ENCODE measurements around the gene MRPS17.
"Not testable (repeated sequence)": the region's sequence is repeated elsewhere in the genome, so short reads cannot be mapped to it uniquely, and the experiment has no call there.

The MRPS17 gene

GRCh38 chr7:55951637-55952351 is at the start of gene MRPS17:
Gene MRPS17, plus strand, starts transcription at chr7:55951877. Its CDS starts 1,319 bp downstream, at chr7:55953196.
- Histone ChIP-seq H3K27me3 (ENCODE audit: control insufficient read depth, insufficient read depth, low read length) (no peaks in the 10 kb centered on the region), H3K4me1 (ENCODE audit: control insufficient read depth, insufficient read depth, low read length) (no peaks in the 10 kb centered on the region), H3K9me3 (ENCODE audit: control insufficient read depth, insufficient read depth, low read length) (no peaks in the 10 kb centered on the region), H3K9ac (ENCODE audit: low read depth, low read length) (peak within 1 kb of the TSS; percentile 92), H3K36me3 (ENCODE audit: control insufficient read depth, insufficient read depth, low read length) (peaks cover 26% of the 10 kb centered on the region), H3K4me3 (ENCODE audit: low read depth, low read length) (peak within 1 kb of the TSS; percentile 84), H3K27ac (ENCODE audit: low read depth, low read length) (peak within 1 kb of the TSS; percentile 42)

GRCh38 chr7:55903985-55904759 is 47.5 kb upstream of the MRPS17 start:
- Histone ChIP-seq H3K27ac (ENCODE audit: low read depth, low read length) (no peak overlapping the region), H3K9me3 (ENCODE audit: control insufficient read depth, insufficient read depth, low read length) (peaks cover 3% of the 10 kb centered on the region; the same call in 1 of the 2 replicates), H3K9ac (ENCODE audit: low read depth, low read length) (no peak overlapping the region), H3K4me3 (ENCODE audit: low read depth, low read length) (no peak overlapping the region), H3K4me1 (ENCODE audit: control insufficient read depth, insufficient read depth, low read length) (peaks cover 9% of the 10 kb centered on the region; the same call in 1 of the 2 replicates), H3K27me3 (ENCODE audit: control insufficient read depth, insufficient read depth, low read length) (no peaks in the 10 kb centered on the region), H3K36me3 (ENCODE audit: control insufficient read depth, insufficient read depth, low read length) (peaks cover 3% of the 10 kb centered on the region; the same call in 1 of the 2 replicates)

- no peak overlapping the region for H3K27ac ChIP-seq (ENCODE audit: low read depth, low read length)
- H3K4me1 ChIP-seq (ENCODE audit: control insufficient read depth, insufficient read depth, low read length) = no peaks in the 10 kb centered on the region
- H3K9me3 ChIP-seq (ENCODE audit: control insufficient read depth, insufficient read depth, low read length) = no peaks in the 10 kb centered on the region
- H3K27me3 ChIP-seq (ENCODE audit: control insufficient read depth, insufficient read depth, low read length) = no peaks in the 10 kb centered on the region
- H3K36me3 ChIP-seq (ENCODE audit: control insufficient read depth, insufficient read depth, low read length) = peaks cover 10% of the 10 kb centered on the region
- no peak overlapping the region for H3K9ac ChIP-seq (ENCODE audit: low read depth, low read length)
- H3K4me3 ChIP-seq (ENCODE audit: low read depth, low read length) = no peak overlapping the region
Measured at GRCh38 chr7:55912748-55913158, 38.9 kb upstream of the MRPS17 start.

DNA sequence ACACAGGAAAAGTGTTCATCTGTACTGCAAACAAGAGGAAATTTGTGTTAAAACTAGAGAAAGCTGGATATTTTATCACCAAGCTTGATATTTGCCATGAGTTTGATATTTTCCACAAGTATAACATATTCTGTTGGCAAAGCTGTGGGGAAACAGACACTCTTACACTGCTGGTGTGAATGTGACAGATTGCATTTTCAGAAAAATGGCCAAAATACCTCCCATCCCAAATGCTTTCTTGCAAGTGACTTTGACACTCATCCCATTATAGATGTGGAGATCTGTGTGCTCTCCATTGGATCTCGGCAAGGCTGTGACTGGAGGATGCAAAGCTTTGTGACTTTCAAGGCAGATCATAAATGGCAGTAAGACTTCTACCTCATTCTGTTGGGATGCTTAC is 33.9 kb upstream of the MRPS17 start:
- H3K4me1 ChIP-seq (ENCODE audit: control insufficient read depth, insufficient read depth, low read length) = no peaks in the 10 kb centered on the region
- no peaks in the 10 kb centered on the region for H3K27me3 ChIP-seq (ENCODE audit: control insufficient read depth, insufficient read depth, low read length)
- no peak overlapping the region for H3K27ac ChIP-seq (ENCODE audit: low read depth, low read length)
- H3K9me3 ChIP-seq (ENCODE audit: control insufficient read depth, insufficient read depth, low read length) = no peaks in the 10 kb centered on the region
- no peak overlapping the region for H3K4me3 ChIP-seq (ENCODE audit: low read depth, low read length)
- peaks cover 1% of the 10 kb centered on the region for H3K36me3 ChIP-seq (ENCODE audit: control insufficient read depth, insufficient read depth, low read length)
- H3K9ac ChIP-seq (ENCODE audit: low read depth, low read length) = no peak overlapping the region

GRCh38 chr7:55928006-55928767 is 23.5 kb upstream of the MRPS17 start:
- H3K9ac ChIP-seq (ENCODE audit: low read depth, low read length) = no peak overlapping the region
- no peaks in the 10 kb centered on the region for H3K4me1 ChIP-seq (ENCODE audit: control insufficient read depth, insufficient read depth, low read length)
- H3K36me3 ChIP-seq (ENCODE audit: control insufficient read depth, insufficient read depth, low read length) = peaks cover 6% of the 10 kb centered on the region
- no peaks in the 10 kb centered on the region for H3K27me3 ChIP-seq (ENCODE audit: control insufficient read depth, insufficient read depth, low read length)
- peaks cover 4% of the 10 kb centered on the region; the same call in 1 of the 2 replicates for H3K9me3 ChIP-seq (ENCODE audit: control insufficient read depth, insufficient read depth, low read length)
- no peak overlapping the region for H3K27ac ChIP-seq (ENCODE audit: low read depth, low read length)
- no peak overlapping the region for H3K4me3 ChIP-seq (ENCODE audit: low read depth, low read length)

GRCh38 chr7:55931421-55932151 is 20.1 kb upstream of the MRPS17 start:
- no peak overlapping the region for H3K27ac ChIP-seq (ENCODE audit: low read depth, low read length)
- no peaks in the 10 kb centered on the region for H3K36me3 ChIP-seq (ENCODE audit: control insufficient read depth, insufficient read depth, low read length)
- no peak overlapping the region for H3K4me3 ChIP-seq (ENCODE audit: low read depth, low read length)
- no peaks in the 10 kb centered on the region for H3K4me1 ChIP-seq (ENCODE audit: control insufficient read depth, insufficient read depth, low read length)
- no peak overlapping the region for H3K9ac ChIP-seq (ENCODE audit: low read depth, low read length)
- H3K9me3 ChIP-seq (ENCODE audit: control insufficient read depth, insufficient read depth, low read length) = peaks cover 9% of the 10 kb centered on the region; the same call in 1 of the 2 replicates
- H3K27me3 ChIP-seq (ENCODE audit: control insufficient read depth, insufficient read depth, low read length) = no peaks in the 10 kb centered on the region

DNA sequence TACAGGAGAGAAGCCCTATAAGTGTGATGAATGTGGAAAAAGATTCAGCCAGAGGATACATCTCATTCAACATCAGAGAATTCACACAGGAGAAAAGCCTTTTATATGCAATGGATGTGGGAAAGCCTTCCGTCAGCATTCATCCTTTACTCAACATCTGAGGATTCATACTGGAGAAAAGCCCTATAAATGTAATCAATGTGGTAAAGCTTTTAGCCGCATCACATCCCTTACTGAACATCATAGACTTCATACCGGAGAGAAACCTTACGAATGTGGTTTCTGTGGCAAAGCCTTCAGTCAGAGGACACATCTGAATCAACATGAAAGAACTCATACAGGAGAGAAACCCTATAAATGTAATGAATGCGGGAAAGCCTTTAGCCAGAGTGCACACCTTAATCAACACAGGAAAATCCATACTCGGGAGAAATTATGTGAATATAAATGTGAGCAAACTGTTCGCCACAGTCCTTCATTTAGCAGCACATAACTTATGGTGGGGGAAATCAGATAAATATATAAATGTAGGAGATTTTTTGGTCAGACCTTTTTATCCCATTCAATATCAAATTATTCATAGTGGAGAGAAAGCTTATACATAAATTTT is 12.1 kb upstream of the MRPS17 start:
- no peak overlapping the region for H3K27ac ChIP-seq (ENCODE audit: low read depth, low read length)
- no peaks in the 10 kb centered on the region for H3K36me3 ChIP-seq (ENCODE audit: control insufficient read depth, insufficient read depth, low read length)
- H3K4me3 ChIP-seq (ENCODE audit: low read depth, low read length) = no peak overlapping the region
- H3K9me3 ChIP-seq (ENCODE audit: control insufficient read depth, insufficient read depth, low read length) = peaks cover 40% of the 10 kb centered on the region
- no peak overlapping the region for H3K9ac ChIP-seq (ENCODE audit: low read depth, low read length)
- no peaks in the 10 kb centered on the region for H3K27me3 ChIP-seq (ENCODE audit: control insufficient read depth, insufficient read depth, low read length)
- no peaks in the 10 kb centered on the region for H3K4me1 ChIP-seq (ENCODE audit: control insufficient read depth, insufficient read depth, low read length)

DNA sequence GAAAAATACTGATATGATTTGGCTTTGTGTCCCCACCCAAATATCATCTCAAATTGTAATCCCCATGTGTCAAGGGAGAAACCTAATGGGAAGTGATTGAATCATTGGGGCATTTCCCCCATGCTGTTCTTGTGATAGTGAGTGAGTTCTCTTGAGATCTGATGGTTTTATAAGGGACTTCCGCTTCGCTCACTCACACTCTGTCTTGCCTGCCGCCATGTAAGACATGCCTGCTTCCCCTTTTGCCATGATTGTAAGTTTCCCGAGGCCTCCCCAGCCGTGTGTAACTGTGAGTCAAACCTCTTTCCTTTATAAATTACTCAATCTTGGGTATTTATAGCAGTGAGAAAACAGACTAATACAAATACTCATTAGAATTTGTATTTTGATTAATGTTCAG is 5.1 kb upstream of the MRPS17 start:
- Histone ChIP-seq H3K27me3 (ENCODE audit: control insufficient read depth, insufficient read depth, low read length) (no peaks in the 10 kb centered on the region), H3K27ac (ENCODE audit: low read depth, low read length) (no peak overlapping the region), H3K36me3 (ENCODE audit: control insufficient read depth, insufficient read depth, low read length) (no peaks in the 10 kb centered on the region), H3K4me1 (ENCODE audit: control insufficient read depth, insufficient read depth, low read length) (no peaks in the 10 kb centered on the region), H3K9ac (ENCODE audit: low read depth, low read length) (no peak overlapping the region), H3K4me3 (ENCODE audit: low read depth, low read length) (no peak overlapping the region), H3K9me3 (ENCODE audit: control insufficient read depth, insufficient read depth, low read length) (peaks cover 10% of the 10 kb centered on the region; the same call in 1 of the 2 replicates)

DNA sequence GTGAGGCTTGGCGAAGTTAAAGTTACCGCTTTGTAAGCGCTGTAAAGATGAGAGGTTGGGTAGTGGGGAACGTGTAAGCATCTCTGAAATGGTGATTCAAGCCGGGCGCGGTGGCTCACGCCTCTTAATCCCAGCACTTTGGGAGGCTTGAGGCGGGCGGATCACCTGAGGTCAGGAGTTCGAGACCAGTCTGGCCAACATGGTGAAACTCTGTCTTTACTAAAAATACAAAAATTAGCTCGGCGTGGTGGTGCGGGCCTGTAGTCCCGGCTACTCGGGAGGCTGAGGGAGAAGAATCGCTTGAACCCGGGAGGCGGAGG is 635 bp downstream of the MRPS17 start:
- not testable (repeated sequence) for H3K9me3 ChIP-seq (ENCODE audit: control insufficient read depth, insufficient read depth, low read length); H3K27ac ChIP-seq (ENCODE audit: low read depth, low read length); H3K4me1 ChIP-seq (ENCODE audit: control insufficient read depth, insufficient read depth, low read length); H3K27me3 ChIP-seq (ENCODE audit: control insufficient read depth, insufficient read depth, low read length)
- H3K36me3 ChIP-seq (ENCODE audit: control insufficient read depth, insufficient read depth, low read length) = peaks cover 26% of the 10 kb centered on the region
- peak overlapping the region; percentile 84 for H3K4me3 ChIP-seq (ENCODE audit: low read depth, low read length)
- peak overlapping the region; percentile 92 for H3K9ac ChIP-seq (ENCODE audit: low read depth, low read length)

- no peak overlapping the region for H3K9ac ChIP-seq (ENCODE audit: low read depth, low read length)
- no peaks in the 10 kb centered on the region for H3K9me3 ChIP-seq (ENCODE audit: control insufficient read depth, insufficient read depth, low read length)
- H3K4me1 ChIP-seq (ENCODE audit: control insufficient read depth, insufficient read depth, low read length) = no peaks in the 10 kb centered on the region
- peaks cover 26% of the 10 kb centered on the region for H3K36me3 ChIP-seq (ENCODE audit: control insufficient read depth, insufficient read depth, low read length)
- H3K4me3 ChIP-seq (ENCODE audit: low read depth, low read length) = no peak overlapping the region
- no peak overlapping the region for H3K27ac ChIP-seq (ENCODE audit: low read depth, low read length)
- no peaks in the 10 kb centered on the region for H3K27me3 ChIP-seq (ENCODE audit: control insufficient read depth, insufficient read depth, low read length)
Measured at GRCh38 chr7:55953707-55954475, 2.2 kb downstream of the MRPS17 start.

Measured in HUES48 (cell line).